CD4-positive, alpha-beta T cell treated with Interleukin-15 for 4 hours (primary cell): ENCODE measurements around the gene ZNF385C.
"Not testable (repeated sequence)": the region's sequence is repeated elsewhere in the genome, so short reads cannot be mapped to it uniquely, and the experiment has no call there.

Source experiments
- DNase-seq: peaks from one replicate; pipeline ENCODE4 v3.0.0-alpha.2; 2020; ENCODE audit warnings: low spot score

Gene ZNF385C

DNA sequence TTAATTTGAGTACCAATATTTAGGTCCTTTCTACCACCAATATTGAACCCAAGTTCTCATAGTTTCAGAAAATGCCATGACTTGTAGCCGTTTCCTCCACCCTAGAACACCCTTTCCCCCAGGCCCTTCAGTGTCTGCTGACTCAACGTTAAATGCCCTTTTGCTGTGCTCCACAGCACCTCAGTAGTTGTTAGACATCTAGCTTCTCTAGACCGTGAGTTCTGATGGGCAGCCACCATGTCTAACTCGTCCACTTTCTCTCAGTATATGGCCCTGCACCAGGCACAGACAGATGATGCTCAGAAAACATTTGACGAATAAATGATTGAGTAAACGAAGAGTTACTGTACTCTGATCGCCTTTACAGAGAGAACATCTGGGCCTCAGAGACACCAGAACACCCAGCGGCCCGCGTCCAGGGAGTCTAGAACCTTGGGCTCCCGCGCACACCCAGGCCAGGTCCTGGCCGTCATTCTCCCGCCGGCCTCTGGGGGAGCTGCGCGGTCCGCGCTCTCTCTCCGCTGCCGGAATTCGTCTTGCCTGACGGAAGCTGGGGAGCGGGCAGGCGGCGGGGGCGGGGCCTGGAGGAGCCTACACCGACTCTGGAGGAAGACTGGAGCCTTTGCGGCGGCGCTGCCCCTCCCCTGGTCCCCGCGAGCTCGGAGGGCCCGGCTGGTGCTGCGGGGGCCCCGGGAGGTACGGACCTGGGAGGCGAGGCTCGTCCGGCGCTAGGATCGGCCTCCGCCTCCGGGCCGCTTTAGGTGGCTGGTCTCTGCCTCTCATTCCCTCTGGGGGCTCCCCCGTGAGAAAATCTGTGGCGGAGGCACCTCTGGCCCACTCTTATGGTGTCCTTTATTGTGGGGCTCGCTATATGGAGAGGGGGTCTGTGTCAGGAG lies 78.5 kb downstream of the ZNF385C start, which contains the start of gene NKIRAS2:
TSS of gene NKIRAS2 (plus strand) at position 582 of the 896 bp plus-strand sequence. CDS start 1,488 bp downstream, outside the sequence.
- peak; percentile 93 for DNase-seq

DNA sequence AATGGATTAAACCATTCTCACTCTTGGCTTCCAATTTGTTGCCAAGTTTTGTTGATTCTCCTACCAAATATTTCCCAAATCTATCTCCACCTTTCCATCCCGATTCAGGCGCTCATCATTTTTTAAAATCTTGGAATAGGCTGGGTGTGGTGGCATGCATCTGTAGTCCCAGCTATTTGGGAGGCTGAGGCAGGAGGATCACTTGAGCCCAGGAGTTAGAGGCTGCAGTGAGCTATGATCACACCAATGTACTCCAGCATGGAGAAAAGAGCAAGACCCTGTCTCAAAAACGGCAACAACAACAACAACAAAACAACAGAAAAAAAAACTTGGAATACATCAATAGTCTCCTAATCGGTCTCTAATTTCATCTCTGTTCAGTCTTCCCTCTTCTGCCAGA lies 79.3 kb downstream of the ZNF385C start:
- DNase-seq = no peak

DNA sequence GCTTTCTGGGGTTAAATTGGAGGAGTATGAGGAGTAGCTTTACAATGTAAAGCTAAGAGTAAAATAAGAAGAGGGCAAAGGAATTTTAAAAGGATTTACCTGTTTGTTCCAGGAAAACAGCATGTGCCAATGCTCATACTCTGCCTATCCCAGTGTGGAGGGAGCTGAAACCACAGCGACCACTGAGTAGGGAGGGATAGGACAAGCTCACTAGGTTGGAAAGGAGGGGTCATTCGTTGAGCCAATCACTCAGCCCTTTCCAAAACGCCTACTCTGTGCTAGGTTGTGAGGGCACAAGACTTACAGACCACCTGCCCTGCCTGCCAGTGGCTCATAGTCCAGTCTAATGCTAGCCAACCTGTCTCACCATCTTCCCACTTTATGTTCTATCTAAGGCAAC lies 79.9 kb downstream of the ZNF385C start:
- no peak for DNase-seq

DNA sequence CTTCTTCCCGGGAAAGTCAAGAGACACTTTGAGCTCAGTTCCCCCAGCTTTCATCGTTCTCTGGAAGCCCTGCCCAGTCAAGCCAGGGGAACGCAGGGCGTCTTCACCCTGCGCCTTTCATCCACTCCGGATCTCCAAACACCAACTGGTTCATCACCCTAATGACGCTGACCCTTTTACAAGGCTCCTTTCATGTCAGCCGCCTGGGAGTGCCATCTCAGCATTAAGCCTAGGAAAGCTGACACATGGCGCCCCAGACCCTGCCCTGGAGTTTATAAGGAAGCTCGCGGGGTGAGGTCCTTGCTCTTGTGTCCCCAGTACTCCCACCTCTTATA lies 80.4 kb downstream of the ZNF385C start:
- DNase-seq = no peak

DNA sequence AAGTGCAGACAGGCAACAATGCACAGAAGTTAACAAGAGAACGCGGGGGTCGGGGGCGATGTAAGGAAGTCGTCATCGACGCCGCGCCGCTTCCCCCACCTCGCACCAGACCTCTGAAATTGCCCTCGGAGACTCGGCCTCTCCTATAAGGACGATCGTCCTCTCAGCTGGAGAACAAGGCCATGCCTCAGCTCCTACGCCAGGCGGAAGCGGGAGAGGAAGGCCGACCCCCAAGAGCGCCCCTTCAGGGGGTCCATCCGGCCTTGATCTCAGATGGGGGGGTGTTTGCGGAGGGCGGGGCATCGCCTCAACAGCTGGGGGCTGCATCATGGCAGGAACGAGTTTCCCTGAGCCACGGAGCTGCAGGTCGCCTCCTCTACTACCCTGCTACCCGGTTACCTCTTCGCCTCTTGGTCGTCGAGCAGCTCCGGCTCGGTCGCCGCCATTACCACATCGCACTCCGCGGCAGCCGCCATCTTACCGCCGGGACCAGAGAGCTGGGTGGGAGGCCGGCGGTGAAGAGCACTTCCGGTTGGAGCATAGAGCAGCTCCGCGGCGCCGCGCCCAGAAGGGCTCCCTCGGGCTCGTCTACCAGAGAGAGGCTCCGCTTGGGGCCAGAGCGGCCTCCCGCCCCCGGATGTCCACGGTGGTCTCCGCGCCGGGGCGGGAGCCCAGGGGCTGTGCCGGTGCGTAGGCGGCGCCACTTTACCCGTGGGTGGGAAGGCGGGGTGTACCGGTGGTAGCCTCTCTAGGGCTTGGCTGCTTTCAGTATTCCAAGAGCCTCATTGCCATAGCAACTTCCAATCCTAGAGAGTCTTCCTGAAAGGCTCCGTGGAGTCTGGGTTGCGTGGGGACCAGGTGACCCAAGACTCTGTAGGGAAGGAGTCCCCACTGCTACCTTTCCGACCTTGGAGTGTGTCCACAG lies 81.1 kb downstream of the ZNF385C start, which contains the start of gene DNAJC7:
TSS of gene DNAJC7 (minus strand) at position 499 of the 925 bp plus-strand sequence. CDS start at position 476, 23 bp downstream.
- DNase-seq = peak; percentile 90

DNA sequence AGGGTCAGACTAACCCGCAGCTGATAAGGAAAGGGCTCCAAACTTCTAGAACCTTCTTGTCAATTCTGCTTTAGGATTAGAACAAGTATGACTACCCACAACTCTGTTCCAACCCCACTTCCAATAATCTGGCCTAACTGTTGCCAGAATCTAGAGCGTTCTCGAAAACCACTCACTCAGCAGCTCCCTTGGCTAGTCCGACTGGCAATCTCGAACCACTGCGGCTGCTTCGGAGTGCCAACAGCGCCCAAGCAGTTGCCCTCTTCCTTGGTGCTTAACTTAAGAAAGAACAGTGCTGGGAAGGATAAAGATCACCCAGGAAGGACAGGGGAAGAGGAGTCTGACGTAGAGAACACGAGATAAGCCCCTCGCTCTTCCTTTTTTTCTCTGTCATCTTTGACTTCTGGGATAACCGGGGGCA lies 81.9 kb downstream of the ZNF385C start:
- DNase-seq = no peak

DNA sequence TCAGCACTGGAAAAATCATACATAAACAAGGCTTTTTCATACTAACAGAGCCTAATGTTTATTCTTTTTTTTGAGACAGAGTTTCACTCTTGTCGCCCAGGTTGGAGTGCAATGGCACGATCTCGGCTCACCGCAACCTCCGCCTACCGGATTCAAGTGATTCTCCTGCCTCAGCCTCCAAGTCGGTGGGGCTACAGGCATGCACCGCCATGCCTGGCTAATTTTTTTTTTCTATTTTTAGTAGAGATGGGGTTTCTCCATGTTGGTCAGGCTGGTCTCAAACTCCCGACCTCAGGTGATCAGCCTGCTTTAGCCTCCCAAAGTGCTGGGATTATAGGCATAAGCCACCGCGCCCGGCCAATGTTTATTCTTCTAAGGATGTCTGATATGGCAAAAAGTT lies 84.5 kb downstream of the ZNF385C start:
- not testable (repeated sequence) for DNase-seq

DNA sequence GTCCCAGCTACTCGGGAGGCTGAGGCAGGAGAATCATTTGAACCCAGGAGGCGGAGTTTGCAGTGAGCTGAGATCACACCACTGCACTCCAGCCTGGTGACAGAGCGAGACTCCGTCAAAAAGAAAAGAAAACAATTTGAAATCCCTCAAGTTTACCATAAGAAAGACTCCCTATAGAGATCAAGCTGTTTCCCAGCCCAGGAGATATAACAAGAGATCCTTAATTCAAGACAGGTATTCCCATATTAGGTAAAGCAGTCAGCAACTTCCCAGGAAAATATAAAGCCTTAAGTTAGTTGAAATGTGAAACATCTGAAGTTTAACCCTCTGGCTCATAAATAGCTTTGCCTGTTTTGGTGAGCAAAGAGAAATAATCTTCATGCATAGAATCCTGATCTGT lies 85.9 kb downstream of the ZNF385C start:
- not testable (repeated sequence) for DNase-seq

DNA sequence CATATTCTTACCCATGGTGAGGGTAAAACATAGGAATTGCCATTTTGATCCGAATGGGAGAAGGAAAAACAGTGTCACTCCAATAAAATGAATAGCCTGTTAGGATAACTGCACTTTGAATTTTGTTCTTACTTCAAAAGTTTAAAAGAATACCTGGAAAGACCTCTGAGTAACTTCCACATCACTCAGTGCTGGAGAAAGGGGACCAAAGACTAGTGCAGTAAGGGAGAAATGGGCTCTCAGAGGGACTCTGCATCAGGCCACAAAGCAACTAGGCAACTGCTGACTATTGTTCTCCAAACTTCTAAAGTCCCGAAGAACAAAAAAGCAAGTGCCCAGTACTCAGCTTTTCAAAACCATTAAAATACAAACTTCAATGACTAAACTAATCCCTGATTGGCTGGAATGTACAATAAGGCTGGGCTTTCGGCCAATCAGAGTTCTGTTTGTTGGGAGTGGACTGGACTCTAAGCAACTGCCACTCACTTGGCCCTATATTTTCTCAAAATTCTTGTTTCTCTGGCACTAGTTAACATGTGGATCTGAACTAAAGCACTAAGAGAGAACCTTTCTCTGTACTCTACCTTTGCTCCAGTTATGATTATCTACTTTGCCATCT lies 87.3 kb downstream of the ZNF385C start:
- no peak for DNase-seq

DNA sequence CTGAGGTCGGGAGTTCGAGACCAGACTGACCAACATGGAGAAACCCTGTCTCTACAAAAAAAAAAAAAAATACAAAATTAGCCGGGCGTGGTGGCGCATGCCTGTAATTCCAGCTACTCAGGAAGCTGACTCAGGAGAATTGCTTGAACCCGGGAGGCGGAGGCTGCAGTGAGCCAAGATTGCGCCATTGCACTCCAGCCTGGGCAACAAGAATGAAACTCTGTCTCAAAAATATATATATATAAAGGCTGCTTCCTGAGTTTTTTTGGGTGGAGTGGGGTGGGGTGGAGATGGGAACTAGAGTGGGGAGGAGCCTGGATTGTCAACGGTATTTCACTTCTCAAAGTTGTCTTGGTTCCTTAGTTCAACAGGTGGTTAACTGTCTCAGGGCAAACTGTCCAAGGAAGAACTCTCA lies 88.0 kb downstream of the ZNF385C start:
- DNase-seq = not testable (repeated sequence)

DNA sequence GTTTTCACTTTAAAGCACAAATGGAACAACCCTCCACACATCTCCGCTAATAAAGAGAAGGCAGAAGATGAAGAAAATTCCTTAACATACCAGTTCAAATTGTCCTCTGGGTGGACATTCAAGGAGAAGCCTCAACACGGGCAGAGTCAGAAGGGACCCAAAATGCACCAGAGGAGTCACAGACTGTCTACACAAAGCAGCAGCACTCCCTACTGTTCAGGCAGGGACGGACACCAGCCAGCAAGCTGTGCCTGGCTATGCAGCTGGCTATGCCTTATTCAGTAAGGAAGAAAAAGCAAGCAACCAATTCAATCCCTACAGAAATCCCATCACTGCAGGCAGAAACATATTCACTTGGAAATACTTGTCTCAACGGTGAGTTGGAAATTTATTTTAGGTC lies 89.1 kb downstream of the ZNF385C start:
- no peak for DNase-seq

DNA sequence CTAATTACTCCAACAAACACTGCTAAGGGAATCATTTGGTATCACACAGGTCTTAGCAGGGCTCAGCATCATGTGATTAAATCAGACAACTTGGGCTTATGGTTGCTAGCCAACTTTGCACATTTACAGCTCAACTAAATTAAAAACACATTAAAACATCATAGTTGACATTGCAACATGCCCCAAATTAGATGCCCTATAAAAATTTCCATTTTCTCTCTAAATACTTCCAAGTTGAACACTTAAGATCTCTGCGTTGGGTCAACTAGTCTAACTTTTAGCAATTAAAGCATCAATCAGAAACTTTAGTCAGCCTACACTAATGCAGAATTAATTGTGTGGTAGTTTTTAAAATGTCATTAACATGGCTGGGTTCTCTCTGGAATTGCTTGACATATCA lies 93.1 kb downstream of the ZNF385C start:
- DNase-seq = no peak

DNA sequence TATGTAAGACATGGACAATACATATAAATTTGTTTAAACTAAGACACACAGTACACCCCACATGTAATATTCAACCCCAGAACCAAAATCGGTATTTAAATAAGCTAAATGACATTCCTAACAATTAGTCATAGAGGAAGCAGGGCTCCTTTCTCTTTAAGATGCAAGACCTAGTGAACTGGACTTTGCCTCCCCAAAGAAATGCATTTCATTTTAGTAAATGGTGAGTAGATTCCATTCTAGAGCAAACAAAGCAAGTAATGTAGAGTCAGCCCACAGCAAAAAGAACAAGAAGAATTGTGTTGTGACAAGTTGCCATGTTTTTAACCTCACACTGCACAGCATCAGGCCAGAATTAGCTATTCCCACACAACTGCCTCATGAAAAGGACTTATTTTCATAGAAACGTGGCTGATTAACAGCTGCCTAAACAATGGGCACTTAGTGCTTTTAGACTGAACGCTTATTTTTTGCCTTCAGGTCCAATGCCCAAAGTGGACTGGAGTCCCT lies 95.4 kb downstream of the ZNF385C start:
- DNase-seq = no peak

DNA sequence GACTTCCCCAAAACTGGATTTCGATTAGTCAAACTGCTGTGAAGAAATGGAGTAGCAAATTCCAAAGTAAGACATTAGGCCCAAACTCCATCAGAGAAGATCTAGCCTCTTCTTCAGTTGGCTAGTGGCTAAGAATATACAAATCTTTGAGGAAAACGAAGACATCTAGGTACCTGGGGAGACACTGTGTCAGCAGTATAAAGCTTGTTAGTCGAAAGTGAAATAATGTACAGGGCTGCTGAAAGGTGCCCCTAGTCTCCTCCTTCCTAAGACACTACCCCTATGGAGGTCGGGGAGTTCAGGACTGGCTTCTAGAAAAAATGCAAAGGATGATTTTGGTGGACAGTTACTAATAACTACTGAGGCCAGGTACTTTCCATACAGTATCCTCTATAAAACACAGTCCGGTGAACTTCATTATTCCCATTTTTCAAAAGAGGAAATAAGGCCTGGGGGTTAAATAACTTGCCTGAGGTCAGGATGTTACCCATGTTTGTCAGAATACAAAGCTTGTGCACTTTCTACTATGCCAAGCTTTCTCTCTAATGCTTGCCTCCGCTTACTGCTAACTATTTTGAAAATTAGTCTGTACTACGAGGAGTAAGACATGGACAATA lies 96.0 kb downstream of the ZNF385C start:
- no peak for DNase-seq

DNA sequence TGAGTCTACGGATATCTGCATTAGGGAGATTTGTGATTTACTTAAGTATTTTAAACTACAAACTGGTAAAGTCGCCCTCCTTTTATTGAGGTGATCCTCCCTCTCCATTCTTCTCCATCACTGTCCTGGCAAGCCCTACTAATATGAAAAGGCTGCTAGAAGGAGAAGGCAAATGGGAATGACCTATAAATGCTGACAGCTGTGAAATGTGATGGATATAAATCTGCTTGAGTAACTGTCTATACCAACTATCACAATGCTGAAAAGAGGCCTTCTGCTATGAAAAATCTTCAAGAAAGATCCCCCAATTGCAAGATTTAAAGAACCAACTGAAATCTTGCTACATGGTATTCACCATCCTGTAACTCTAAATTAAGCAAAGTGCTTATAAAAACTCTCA lies 96.5 kb downstream of the ZNF385C start:
- DNase-seq = no peak

DNA sequence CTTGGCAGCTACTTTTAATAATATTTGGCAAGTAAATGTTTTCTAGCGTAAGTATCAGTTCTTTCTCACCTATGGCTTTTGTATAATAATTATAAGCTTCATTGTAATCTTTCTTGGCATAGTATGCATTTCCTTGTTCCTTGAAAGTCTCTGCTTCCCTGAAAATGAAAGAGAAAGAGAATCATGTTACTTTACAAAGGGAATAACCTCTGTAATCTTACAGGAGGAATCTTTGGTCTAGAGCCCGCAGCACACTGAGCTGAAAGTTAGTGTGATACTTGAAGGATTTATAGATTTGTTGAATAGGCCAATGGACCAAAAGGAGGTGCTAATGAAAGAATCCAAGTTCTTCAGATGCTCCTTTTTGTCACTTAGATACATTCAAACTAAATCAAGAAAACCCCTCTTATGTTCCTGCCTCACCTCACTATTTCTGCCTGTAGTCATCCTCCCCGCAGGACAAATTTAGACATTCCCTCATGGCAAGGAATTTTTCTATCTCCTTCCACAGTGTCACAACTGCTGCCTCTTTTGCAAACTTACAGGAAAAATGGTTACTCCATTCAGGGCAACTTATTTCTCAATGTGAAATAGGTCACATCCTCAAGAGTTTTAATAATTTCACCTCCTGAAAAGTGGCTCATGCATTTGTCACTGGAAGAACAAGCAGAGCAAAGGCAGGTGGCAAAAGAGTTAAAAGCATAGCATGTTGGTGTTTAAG lies 97.7 kb downstream of the ZNF385C start:
- DNase-seq = no peak

DNA sequence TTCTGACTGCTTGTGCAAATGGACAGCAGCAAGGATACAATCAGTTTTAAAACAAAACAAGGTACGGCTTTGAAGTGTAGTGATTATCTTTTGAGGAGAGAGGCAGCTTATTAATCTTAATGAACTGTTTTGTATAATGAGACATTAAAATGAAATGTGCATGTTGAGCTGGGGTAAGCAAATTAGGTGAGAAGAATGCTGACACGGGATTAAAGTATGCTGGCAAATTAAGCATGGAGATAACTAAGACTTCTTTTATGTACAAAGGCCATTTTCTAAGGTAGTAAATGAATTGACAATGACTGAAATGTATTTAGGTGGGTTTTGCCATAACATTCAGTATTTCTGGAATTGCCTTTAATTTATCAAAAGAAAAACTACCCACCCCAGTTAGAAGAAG lies 99.8 kb downstream of the ZNF385C start:
- DNase-seq = no peak

DNA sequence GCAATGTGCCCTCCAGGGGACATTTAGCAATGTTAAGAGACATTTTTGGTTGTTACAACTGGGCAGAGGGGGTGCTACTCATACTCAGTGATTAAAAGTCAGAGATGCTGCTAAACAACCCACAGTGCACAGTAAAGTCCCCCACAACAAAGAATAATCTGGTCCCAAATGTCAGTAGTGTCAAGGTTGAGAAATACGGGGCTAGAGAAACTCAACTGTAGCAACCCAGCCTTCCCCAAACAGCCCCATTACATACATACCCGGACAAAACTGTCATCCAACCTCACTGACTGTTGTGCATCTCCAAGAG lies 101.5 kb downstream of the ZNF385C start:
- DNase-seq = no peak

DNA sequence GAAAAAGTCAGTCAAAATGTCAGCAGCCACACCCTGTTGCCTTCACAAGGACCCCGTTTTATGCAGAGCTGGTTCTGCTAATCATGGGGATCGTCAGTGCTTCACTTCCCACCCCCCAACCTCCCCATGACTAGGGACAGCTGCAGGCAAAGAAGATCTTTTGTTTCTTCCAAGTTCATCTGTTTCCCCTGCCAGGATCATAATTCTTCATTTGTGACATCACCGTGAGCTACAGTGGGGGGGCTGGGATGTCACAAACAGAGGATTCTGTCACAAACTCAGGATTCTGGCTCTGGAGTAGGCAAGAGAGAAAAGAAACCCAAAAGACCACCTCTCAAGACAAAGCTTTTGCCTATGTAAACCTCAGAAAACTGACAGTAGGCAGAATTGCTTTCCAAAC lies 105.7 kb downstream of the ZNF385C start:
- DNase-seq = no peak

DNA sequence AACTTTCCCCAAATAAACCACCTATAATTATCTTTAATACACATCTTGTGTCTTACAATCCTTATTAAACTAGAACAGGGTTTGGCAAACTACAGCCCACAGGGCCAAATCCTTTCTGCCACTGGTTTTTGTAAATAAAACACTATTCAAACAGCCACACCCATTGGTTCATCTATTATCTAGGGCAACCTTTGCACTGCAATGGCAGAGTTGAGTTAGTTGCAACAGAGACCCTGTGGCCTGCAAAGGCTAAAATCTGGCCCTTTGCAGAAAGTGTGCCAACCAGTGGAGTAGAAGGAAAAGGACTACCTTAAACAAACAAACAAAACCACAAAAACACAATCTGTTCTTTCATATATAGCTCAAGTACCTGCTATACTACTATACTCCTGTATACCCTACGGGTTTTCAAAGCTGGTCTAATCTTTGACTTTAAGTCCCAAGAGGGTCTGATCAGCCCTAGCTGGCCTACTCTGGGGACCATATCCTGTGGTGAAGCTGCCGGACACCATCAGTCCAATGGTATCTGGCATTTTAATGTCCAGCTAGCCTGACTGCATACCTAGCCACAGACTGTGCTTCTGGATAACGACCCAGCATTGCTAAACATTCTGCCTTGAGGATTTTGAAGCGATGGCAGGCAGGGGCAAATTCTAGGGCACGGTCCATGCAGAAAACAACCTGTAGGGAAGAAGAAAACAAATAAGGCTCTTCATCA lies 108.4 kb downstream of the ZNF385C start:
- no peak for DNase-seq
